GM21381 (cell line): Measurements from ENCODE around the gene UTS2B.
A peak's percentile ranks its signal among the peaks of the same experiment; 100 is the strongest.

Experiments used
- ATAC-seq: cut with Tn5 transposase; IDR thresholded peaks from one replicate; pipeline ENCODE4 v1.9.1; 2021; ENCODE audit warnings: mild to moderate bottlenecking, moderate library complexity; ENCODE audit not compliant: unreplicated experiment

UTS2B gene

GRCh38 chr3:191353022-191353777 lies 22.9 kb upstream of the UTS2B start:
- ATAC-seq = peak; percentile 44

- no peak for ATAC-seq
Observed at GRCh38 chr3:191352014-191352413, 21.7 kb upstream of the UTS2B start.

- no peak for ATAC-seq
Observed at GRCh38 chr3:191350396-191351090, 20.2 kb upstream of the UTS2B start.

GRCh38 chr3:191348098-191348497 lies 17.8 kb upstream of the UTS2B start:
- ATAC-seq = peak; percentile 46

- no peak for ATAC-seq
Observed at GRCh38 chr3:191347228-191347627, 16.9 kb upstream of the UTS2B start.

- ATAC-seq = no peak
Observed at GRCh38 chr3:191345334-191345733, 15.0 kb upstream of the UTS2B start.

- ATAC-seq = no peak
Observed at GRCh38 chr3:191343913-191344312, 13.6 kb upstream of the UTS2B start.

- ATAC-seq = no peak
Observed at GRCh38 chr3:191343115-191343514, 12.8 kb upstream of the UTS2B start.

- ATAC-seq = no peak
Observed at GRCh38 chr3:191342411-191342810, 12.1 kb upstream of the UTS2B start.

- no peak for ATAC-seq
Observed at GRCh38 chr3:191342006-191342405, 11.7 kb upstream of the UTS2B start.

- ATAC-seq = no peak
Observed at GRCh38 chr3:191340966-191341365, 10.6 kb upstream of the UTS2B start.

GRCh38 chr3:191340351-191340750 lies 10.0 kb upstream of the UTS2B start:
- no peak for ATAC-seq

- ATAC-seq = no peak
Observed at GRCh38 chr3:191339316-191339917, 9.1 kb upstream of the UTS2B start.

GRCh38 chr3:191338177-191338488 lies 7.8 kb upstream of the UTS2B start:
- ATAC-seq = no peak

GRCh38 chr3:191336833-191337232 lies 6.5 kb upstream of the UTS2B start:
- no peak for ATAC-seq

- no peak for ATAC-seq
Observed at GRCh38 chr3:191334346-191334893, 4.1 kb upstream of the UTS2B start.

- ATAC-seq = no peak
Observed at GRCh38 chr3:191333298-191333880, 3.1 kb upstream of the UTS2B start.

- ATAC-seq = no peak
Observed at GRCh38 chr3:191331388-191331787, 1.1 kb upstream of the UTS2B start.

- ATAC-seq = no peak
Observed at GRCh38 chr3:191330530-191331048, 263 bp upstream of the UTS2B start.

GRCh38 chr3:191328962-191329653 lies 1.2 kb downstream of the UTS2B start, which contains the start of gene CCDC50:
CCDC50 (plus strand) TSS chr3:191329394; CDS start chr3:191329675, 281 bp downstream.
- ATAC-seq = peak; percentile 75
